IPS-20b (cell line): Measurements from ENCODE around the gene GNG7.

Experiments used
- H3K27ac ChIP-seq: one replicate; pipeline ENCODE4 v1.5.1; 2013; ENCODE audit warnings: low read length
- H3K27me3 ChIP-seq: 2 replicates; pipeline ENCODE4 v1.6.1; 2013; ENCODE audit warnings: mild to moderate bottlenecking, low read length, inconsistent platforms; ENCODE audit not compliant: insufficient read depth
- H3K36me3 ChIP-seq: 2 replicates; pipeline ENCODE4 v1.6.1; 2013; ENCODE audit warnings: low read depth, mild to moderate bottlenecking, inconsistent platforms, low read length, moderate library complexity; ENCODE audit not compliant: insufficient read depth
- H3K4me1 ChIP-seq: 2 replicates; pipeline ENCODE4 v1.6.1; 2013; ENCODE audit warnings: mild to moderate bottlenecking, control low read depth, inconsistent platforms, low read length, moderate library complexity; ENCODE audit not compliant: insufficient read depth
- H3K4me3 ChIP-seq: 2 replicates; pipeline ENCODE4 v1.5.1; 2013; ENCODE audit warnings: mild to moderate bottlenecking, low read length, inconsistent platforms
- H3K9ac ChIP-seq: 2 replicates; pipeline ENCODE4 v1.6.1; 2013; ENCODE audit warnings: low read depth, mild to moderate bottlenecking, inconsistent platforms, low read length, moderate library complexity
- H3K9me3 ChIP-seq: 2 replicates; pipeline ENCODE4 v1.6.1; 2013; ENCODE audit warnings: mild to moderate bottlenecking, low read depth, low read length, inconsistent platforms; ENCODE audit not compliant: insufficient read depth

Gene GNG7

DNA sequence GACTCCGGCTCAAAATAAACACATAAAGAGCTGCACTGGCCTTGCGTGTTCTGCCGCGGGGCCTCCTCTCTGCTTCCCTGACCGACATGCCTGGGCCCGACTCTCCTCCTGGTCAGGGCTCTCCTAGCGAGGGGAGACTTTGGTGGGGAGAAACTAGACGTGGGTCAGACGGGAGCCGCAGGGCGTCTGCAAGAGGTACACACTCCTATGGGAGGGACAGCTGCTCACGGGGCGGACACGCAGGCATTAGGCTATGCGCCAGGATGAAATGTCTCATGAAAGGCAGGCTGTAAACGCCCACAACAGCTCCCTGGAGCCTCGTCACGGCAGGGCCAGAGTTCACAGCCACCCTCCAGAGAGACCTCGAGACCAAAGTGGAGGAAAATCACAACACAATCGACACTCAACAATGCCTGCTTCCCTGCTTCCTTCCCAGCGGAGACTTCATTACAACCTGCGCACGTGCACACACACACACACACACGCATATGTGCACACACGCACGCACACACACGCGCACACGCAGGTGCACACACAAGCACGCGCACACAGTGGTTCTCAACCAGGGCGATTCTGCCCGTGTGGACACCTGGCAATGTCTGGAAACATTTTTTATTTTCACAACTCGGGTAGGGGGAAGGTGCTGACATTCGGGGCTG is 31.6 kb upstream of the GNG7 start:
- no peak overlapping the region for H3K4me3 ChIP-seq
- no peaks in the 10 kb centered on the region for H3K4me1 ChIP-seq
- no peaks in the 10 kb centered on the region for H3K27me3 ChIP-seq
- H3K27ac ChIP-seq, result no peak overlapping the region
- no peaks in the 10 kb centered on the region for H3K9me3 ChIP-seq
- peaks cover 27% of the 10 kb centered on the region for H3K36me3 ChIP-seq
- no peak overlapping the region for H3K9ac ChIP-seq

DNA sequence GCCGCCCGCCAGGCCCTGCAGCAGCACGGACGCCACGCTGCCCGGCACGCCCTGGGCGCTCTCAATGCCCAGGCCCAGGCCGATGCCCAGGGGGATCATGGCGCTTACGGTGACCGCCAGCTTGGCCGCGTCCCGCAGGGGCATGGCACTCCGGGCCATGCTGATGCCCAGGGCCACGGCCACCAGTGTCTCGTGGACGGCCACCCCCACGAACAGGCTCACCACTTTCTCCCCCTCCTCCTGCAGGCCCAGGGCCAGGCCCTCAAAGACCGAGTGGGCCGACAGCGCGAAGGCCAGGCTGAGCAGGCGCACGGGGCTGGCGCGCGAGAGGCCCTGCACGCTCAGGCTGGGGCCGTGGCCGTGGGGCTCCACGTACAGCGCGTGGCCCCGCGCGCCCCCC is 30.4 kb upstream of the GNG7 start:
- H3K4me1 ChIP-seq, result no peaks in the 10 kb centered on the region
- H3K36me3 ChIP-seq, result peaks cover 27% of the 10 kb centered on the region
- peaks cover 4% of the 10 kb centered on the region; the same call in 1 of the 2 replicates for H3K27me3 ChIP-seq
- H3K4me3 ChIP-seq, result no peak overlapping the region
- no peak overlapping the region for H3K9ac ChIP-seq
- no peaks in the 10 kb centered on the region for H3K9me3 ChIP-seq
- H3K27ac ChIP-seq, result no peak overlapping the region

DNA sequence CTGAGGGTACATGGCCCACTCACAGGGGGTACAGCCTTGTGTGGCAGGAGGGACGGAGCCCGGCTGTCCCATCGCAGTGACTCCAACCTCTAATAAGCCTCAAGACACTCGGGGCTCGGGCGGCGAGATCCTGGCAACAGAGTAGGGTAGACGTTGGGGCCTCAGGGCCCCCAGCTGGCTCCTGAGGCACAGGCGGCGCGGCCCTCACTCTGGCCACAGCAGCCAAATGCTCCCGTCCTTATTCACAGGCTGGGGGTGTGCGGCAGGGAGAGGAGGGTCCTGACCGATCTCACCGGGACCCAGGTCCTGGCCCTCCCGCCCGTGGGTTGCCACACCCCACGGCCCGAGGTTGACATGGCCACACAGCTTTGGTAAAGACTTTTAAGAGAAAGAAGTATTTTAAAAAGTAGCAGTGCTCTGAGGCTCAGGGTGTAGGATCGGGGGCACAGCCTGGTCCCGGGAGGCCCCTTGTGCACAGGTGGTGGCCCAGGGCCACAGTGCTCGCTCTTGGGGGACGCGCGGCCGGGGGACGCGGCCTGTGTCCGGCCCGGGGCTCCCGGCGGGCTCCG is 29.7 kb upstream of the GNG7 start:
- Histone ChIP-seq H3K36me3 (peaks cover 27% of the 10 kb centered on the region), H3K4me3 (no peak overlapping the region), H3K9ac (no peak overlapping the region), H3K27ac (no peak overlapping the region), H3K9me3 (no peaks in the 10 kb centered on the region), H3K27me3 (peaks cover 10% of the 10 kb centered on the region), H3K4me1 (no peaks in the 10 kb centered on the region)

DNA sequence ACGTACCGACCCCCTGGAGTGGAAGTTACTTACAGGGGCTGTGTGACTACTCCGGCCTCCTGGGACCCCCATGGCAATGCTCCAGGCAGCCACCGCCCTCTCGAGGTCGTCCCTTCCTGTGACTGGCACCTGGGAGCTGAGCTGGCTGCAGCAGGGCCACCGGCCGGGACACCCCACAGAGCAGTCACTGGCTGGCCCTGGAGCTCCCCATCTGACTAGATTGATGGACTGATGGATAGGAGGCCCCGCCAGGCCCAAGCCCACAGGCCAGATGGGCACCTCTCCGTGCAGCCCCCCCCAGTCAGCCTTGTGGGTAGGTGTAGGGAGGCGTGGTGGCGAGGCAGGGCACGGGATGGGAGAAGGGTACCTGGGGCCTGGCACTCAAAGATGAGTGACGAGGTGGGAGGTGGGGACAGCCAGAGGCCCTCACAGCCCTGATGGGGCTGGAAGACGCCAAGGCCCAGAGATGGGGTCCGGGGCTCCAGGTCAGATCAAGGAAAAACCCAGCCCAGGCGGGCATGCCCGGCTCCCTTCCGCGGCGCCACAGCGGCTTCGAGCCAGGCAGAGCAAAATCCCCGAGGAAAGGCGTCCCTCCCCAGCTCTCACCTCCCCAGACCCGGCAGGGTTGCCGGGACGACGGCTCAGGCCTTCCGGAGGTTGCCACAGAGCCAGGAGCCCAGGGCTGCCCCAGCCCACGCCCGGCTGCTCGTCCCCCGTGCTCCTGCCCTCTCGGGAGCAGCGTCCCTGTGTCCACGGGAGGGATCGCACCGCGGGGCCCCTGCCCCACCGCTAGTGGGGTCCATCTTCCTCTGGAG is 28.9 kb upstream of the GNG7 start:
- no peaks in the 10 kb centered on the region for H3K4me1 ChIP-seq
- peaks cover 18% of the 10 kb centered on the region for H3K27me3 ChIP-seq
- no peaks in the 10 kb centered on the region for H3K9me3 ChIP-seq
- no peak overlapping the region for H3K27ac ChIP-seq
- no peak overlapping the region for H3K9ac ChIP-seq
- peaks cover 21% of the 10 kb centered on the region for H3K36me3 ChIP-seq
- no peak overlapping the region for H3K4me3 ChIP-seq

DNA sequence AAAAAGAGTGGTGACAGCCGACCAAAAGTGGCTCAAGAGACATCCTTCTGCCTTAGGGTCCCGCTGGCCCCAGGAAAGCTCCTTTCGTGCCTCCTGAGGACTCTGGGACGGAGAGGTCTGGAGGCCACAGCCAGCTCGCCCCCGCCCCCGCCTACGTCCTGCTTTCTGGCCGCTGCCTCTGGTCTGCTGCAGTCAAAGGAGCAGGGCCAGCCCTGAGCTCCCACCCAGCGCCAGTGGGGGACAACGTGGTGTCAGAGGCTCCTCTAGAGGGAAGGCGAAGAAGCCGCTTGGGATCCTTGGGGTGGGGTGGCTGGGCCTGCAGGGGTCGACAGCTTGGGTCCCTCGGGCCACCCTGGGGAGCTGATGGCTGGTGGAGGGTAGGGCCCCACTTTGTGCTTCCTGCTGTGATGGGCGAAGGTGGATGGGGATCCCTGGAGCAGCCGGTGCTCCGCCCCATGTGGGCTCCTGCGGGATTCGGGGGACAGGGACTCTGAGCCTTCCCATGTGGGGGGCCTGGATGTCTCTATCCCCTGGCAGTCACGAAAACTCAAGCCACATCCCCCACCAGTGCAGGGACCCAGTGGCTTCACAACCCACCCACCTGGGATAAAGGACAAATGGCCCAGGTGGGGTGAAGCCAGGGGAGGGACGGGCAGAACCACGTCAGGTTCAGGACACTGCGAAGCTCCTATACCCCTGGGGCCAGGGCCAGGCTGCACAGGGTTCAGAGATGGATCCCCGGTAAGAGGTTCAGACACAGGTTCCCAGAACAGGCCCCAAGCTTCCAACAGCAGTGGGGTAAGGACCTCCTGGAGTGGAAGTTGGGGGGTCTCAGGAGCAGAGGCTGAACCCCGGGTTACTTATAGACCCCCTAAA is 27.7 kb upstream of the GNG7 start:
- H3K4me3 ChIP-seq, result no peak overlapping the region
- H3K36me3 ChIP-seq, result peaks cover 9% of the 10 kb centered on the region
- H3K4me1 ChIP-seq, result no peaks in the 10 kb centered on the region
- no peaks in the 10 kb centered on the region for H3K9me3 ChIP-seq
- H3K9ac ChIP-seq, result no peak overlapping the region
- no peak overlapping the region for H3K27ac ChIP-seq
- peaks cover 21% of the 10 kb centered on the region for H3K27me3 ChIP-seq

DNA sequence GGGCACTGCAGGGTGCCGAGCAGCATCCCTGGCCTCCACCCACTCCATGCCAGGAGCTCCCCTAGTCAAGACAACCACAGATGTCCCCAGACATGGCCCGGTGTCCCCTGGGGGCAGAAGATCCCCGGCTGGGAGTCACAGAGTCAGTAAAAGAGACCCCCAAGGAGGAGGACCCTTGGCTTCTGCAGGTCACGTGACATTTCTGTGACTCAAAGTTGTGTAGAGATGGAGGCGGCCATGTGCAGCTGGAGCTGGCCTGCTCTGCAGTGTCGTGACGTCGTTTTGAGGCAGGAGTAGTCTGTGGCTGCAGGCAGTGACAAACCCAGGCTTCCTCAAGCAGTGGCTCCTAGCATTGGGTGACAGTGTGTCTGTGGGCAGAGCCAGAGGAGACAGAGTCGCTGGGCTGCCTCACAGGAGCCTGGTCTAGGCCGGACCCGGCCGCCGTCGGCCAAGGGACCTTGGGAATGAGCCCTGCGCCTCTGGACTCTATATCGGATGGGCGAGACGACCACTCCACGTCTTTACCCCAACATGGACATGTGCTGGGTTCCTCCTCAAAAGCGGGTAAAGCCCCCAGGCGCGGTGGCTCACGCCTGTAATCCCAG is 26.4 kb upstream of the GNG7 start:
- H3K36me3 ChIP-seq, result no peaks in the 10 kb centered on the region
- H3K9ac ChIP-seq, result no peak overlapping the region
- no peaks in the 10 kb centered on the region for H3K9me3 ChIP-seq
- no peak overlapping the region for H3K4me3 ChIP-seq
- no peak overlapping the region for H3K27ac ChIP-seq
- H3K27me3 ChIP-seq, result peaks cover 21% of the 10 kb centered on the region
- H3K4me1 ChIP-seq, result no peaks in the 10 kb centered on the region

DNA sequence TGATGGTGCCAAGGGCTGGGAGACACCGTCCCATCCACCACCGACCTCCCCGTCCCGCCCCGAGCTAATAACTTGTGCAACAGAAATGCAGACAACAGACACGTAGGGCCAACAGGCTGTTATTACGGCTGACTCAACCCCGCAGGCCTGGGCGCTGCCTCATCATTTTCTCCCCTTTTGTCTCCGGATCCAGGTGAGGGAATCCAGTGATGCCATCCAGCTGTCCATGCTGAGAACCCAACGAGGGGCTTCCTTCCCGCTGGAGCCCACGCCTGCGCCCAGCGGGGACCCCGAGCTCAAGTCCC is 25.1 kb upstream of the GNG7 start:
- Histone ChIP-seq H3K4me3 (no peak overlapping the region), H3K27ac (no peak overlapping the region), H3K27me3 (peaks cover 31% of the 10 kb centered on the region), H3K36me3 (no peaks in the 10 kb centered on the region), H3K4me1 (no peaks in the 10 kb centered on the region), H3K9me3 (no peaks in the 10 kb centered on the region), H3K9ac (no peak overlapping the region)

DNA sequence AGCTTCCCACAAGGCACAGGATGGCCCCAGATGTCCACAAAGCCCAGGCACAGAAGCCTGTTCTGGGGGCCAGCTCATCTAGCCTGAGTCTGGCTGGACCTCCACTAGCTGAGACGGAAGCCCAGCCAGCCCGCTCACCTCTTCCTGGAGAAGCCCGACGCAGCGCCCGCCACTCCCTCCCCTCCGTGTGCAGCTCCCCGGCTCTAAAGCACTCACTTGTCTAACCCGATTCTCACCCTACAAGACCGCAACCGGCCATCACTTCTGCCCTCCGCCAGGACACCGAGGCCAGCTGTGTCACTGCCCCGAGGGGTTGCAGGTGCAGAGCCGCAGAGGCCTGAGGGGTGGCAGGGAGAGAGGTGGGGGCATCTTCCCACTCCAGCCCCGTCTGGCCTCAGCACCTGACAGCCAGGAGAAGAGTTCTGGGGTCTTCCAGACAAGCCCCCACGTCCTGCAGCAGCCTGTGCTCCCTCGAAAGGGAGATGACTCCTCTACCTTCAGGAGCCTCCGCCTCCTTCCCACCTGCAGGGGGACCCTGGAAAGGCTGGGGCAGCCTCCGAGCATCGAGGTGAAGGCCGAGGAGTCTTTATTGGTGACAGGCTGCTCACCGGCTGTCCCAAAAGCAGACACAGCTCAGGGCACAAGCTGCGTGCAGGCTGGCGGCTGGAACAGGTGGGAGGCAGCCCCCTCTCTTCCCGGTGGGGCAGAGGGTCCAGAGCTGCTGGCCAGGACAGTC is 24.6 kb upstream of the GNG7 start:
- H3K4me3 ChIP-seq, result no peak overlapping the region; the same call in 1 of the 2 replicates

DNA sequence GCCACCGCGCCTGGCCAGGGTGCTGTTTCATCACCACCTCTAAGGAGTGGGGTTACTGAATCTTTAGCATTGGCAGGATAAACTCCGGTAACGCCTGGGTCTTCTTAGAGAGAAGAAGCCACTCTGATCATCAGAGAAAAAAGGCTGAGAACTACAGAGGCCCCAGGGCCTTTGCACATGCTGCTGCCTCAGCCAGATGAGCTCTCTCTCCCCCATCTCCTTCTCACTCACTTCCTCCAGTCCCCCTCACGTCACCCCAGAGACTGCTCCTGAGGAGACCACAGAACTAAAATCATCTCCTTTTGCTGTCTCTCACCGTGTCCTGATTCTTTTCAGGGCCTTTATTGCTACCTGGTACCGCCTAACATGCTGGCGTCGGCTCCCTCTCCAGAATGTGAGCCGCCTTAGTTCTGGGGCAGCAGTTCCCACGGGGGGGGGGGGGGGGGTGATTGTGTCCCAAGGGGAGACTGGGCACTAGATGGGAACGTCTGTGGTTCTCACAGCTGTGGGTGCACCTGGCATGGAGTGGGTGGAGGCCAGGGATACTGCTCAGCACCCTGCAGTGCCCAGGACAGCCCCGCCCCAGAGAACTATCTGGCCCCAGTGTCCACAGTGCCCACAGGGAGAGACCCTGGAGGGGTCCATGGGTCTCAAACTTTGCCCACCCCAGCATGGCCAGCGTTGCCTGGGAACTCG is 23.8 kb upstream of the GNG7 start:
- no peak overlapping the region for H3K4me3 ChIP-seq
- no peaks in the 10 kb centered on the region for H3K4me1 ChIP-seq
- H3K9ac ChIP-seq, result no peak overlapping the region
- H3K36me3 ChIP-seq, result no peaks in the 10 kb centered on the region
- H3K27ac ChIP-seq, result no peak overlapping the region
- no peaks in the 10 kb centered on the region for H3K9me3 ChIP-seq
- peaks cover 44% of the 10 kb centered on the region for H3K27me3 ChIP-seq

More for the DNA sequence above, 24.6 kb upstream of the GNG7 start:
- no peaks in the 10 kb centered on the region for H3K36me3 ChIP-seq
- no peak overlapping the region for H3K27ac ChIP-seq
- H3K27me3 ChIP-seq, result peaks cover 37% of the 10 kb centered on the region
- no peak overlapping the region for H3K9ac ChIP-seq
- H3K9me3 ChIP-seq, result no peaks in the 10 kb centered on the region
- H3K4me1 ChIP-seq, result no peaks in the 10 kb centered on the region

DNA sequence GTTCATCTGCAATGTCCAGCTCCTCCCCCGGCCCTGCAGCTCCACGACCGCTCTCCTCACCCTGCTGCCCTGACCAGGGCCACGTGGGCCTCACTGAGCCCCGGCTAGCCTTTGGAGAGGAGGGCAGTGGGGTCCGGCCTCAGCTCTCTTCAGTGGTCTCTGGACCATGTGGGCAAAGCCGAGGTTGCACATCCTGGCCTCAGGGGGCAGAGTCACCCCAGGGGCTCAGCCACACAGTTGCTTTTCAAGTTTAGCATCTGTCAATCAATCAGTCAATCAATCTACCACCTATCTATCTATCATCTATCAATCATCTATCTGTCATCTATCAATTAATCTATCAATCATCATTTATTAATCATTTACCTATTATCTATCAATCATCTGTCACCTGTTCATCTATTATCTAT is 21.7 kb upstream of the GNG7 start:
- Histone ChIP-seq H3K9ac (no peak overlapping the region), H3K27ac (no peak overlapping the region), H3K27me3 (peaks cover 44% of the 10 kb centered on the region), H3K36me3 (no peaks in the 10 kb centered on the region), H3K4me3 (no peak overlapping the region), H3K9me3 (no peaks in the 10 kb centered on the region), H3K4me1 (no peaks in the 10 kb centered on the region)
